ENCODE data around the gene SLC35F3. TPM values are rescaled to one million over a fixed set of nuclear protein-coding genes. Genes with fewer than 3 reads are reported as not detected.

SLC35F3 gene
- total and polyA plus RNA-seq, 9 of the 15 experiments (the other 6 are each of a cell fraction or from before 2014, with no cell fraction given), result 0.04 to 0.07 (median 0.04) TPM; not detected in 6

DNA sequence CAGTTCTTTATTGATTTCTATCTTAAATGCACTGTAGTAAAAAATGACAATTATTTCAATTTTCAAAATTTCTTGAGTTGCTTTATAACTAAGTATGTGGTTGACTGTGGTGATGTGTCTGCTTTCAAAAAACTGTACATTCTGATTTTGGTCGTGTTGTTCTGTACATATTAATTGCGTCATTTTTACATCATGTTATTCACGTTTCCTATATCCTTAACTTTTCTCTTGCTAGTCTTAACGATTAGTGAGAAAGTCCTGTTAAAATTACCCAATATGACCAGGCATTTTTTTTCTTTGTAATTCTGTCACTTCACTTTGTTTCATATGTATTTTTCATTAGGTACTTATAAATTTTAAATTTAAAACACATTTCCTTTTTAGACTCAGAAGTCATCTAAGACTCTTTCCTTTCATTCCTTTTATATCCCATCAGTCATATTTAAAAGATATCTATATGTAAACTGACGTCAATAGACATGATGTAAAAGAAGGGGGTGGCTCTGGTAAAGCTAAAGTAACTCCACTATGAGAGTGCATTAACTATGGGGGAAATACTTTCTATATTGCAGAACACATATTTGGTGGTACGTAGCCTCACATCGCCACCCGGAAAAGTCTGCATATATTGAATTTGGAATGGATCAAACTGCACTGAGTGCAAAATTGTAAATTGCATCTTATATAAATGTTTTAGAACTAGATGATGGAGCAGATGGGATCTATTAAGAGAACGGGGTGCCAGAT lies 467.7 kb downstream of the SLC35F3 start:
- FAIRE-seq, result no peak
- peak overlapping the region; percentile 93 for H3K27ac ChIP-seq (ENCODE audit: extremely low read depth, low read depth, low read length)
- peaks cover 27% of the 10 kb centered on the region for H3K36me3 ChIP-seq (ENCODE audit: control insufficient read depth, insufficient read depth, low read length)
- no TSS peak for BruUV-seq (replicated peaks)
- peak overlapping the region; percentile 81 for H3K4me3 ChIP-seq
- in situ Hi-C loops (cut with MboI) (no loop called here), intact Hi-C loops (cut with micrococcal nuclease) (loop anchor here (2.0 to 10.0 kb wide), 5 partner anchors 49 to 720 kb away; partner anchors contain the start of gene TARBP1)
- H3K27me3 ChIP-seq (ENCODE audit: control insufficient read depth in 2 of 2, insufficient read depth in 2 of 2, low read length in 2 of 2), result no peaks in the 10 kb centered on the region
- DNase-seq (ENCODE audit: extremely low read depth in 1 of 4, low spot score in 3 of 4), result peak in 1 of 4 experiments; percentile 21
- H3K9me3 ChIP-seq (replicated peaks; ENCODE audit: control insufficient read depth, insufficient read depth, low read depth, low read length), result no peaks in the 10 kb centered on the region
- peak overlapping the region in 1 of 2 experiments; percentile 98; a peak in 3 of 4 replicates for H3K9ac ChIP-seq (ENCODE audit: insufficient read depth in 1 of 2, low read depth in 2 of 2, low read length in 2 of 2)
- peaks cover 5 to 38% of the 10 kb centered on the region in 2 experiments for H3K4me1 ChIP-seq (replicated peaks in 1 of 2; ENCODE audit: control insufficient read depth in 2 of 2, insufficient read depth in 2 of 2, low read length in 2 of 2)
- ChIA-PET CTCF (ENCODE audit: low intra/inter-chr PET ratio) (interaction anchor here (0.6 kb wide), 1 partner anchor 753 kb away, joined by 3 read pairs; no protein-coding TSS in a partner anchor), POLR2A (interaction anchor here (0.6 to 3.5 kb wide), 5 partner anchors 11 to 1329 kb away, joined by 3 to 27 read pairs (median 3); no protein-coding TSS in a partner anchor)
- peak; percentile 20 for ATAC-seq
- peak overlapping the region; percentile 84 for H3K4me2 ChIP-seq (ENCODE audit: insufficient read depth, low read length)
- H4K20me1 ChIP-seq (replicated peaks; ENCODE audit: control insufficient read depth, insufficient read depth, low read length), result no peaks in the 10 kb centered on the region
- H2AFZ ChIP-seq (ENCODE audit: low read depth, low read length), result no peak overlapping the region; the same call in 1 of the 2 replicates
- H3K79me2 ChIP-seq (ENCODE audit: control insufficient read depth, insufficient read depth, low read length), result peaks cover 51% of the 10 kb centered on the region
- no peaks in the 10 kb centered on the region for H3K9me1 ChIP-seq (ENCODE audit: control insufficient read depth, insufficient read depth, low read length)
- 11% methylated on average over 9 of the region's 9 CpGs for WGBS (ENCODE audit: insufficient coverage, low coverage, missing lambda C conversion rate)
- TF ChIP-seq FOS (IDR thresholded peaks at IDR 0.05; ENCODE audit: extremely low read depth, insufficient read length) (no peak), SIX5 (IDR thresholded peaks at IDR 0.05; ENCODE audit: borderline replicate concordance in 1 of 2, insufficient read depth in 1 of 2, low read depth in 1 of 2, low read length in 2 of 2) (no peak), NFE2 (IDR thresholded peaks at IDR 0.05; ENCODE audit: low read depth) (0 out of 2 replicates have a peak, but pooled peaks have one; percentile 20), ATF1 (CRISPR knock-in tag; IDR thresholded peaks at IDR 0.05) (no peak), ATF1 (tag; IDR thresholded peaks at IDR 0.05) (peak; percentile 44), MXI1 (IDR thresholded peaks at IDR 0.05; ENCODE audit: low read depth, low read length) (no peak), ATF7 (IDR thresholded peaks at IDR 0.05) (peak; percentile 54; the same call in 1 of the 2 replicates), ZBTB5 (IDR thresholded peaks at IDR 0.05) (no peak), SOX6 (IDR thresholded peaks at IDR 0.05) (no peak), RBM22 (IDR thresholded peaks at IDR 0.05; ENCODE audit: low read depth, low read length, poor library complexity, severe bottlenecking) (no peak), MCM7 (IDR thresholded peaks at IDR 0.05) (no peak), ZNF316 (IDR thresholded peaks at IDR 0.05) (0 out of 2 replicates have a peak, but pooled peaks have one; percentile 1), ILF3 (IDR thresholded peaks at IDR 0.05; ENCODE audit: borderline replicate concordance) (0 out of 2 replicates have a peak, but pooled peaks have one; percentile 55), ARID1B (IDR thresholded peaks at IDR 0.05) (peak; percentile 13; the same call in 1 of the 2 replicates), FOXA3 (CRISPR knock-in tag; conservative IDR thresholded peaks at IDR 0.05 in 1 of 2, IDR thresholded peaks at IDR 0.05 in 1 of 2) (no peak), ZNF57 (CRISPR knock-in tag; IDR thresholded peaks at IDR 0.05) (no peak), BCL6 (CRISPR knock-in tag; IDR thresholded peaks at IDR 0.05) (no peak)
- TF ChIP-seq, protein P1, sequence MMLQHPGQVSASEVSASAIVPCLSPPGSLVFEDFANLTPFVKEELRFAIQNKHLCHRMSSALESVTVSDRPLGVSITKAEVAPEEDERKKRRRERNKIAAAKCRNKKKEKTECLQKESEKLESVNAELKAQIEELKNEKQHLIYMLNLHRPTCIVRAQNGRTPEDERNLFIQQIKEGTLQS (IDR thresholded peaks at IDR 0.05), result peak; percentile 89
- TF ChIP-seq, protein P1 (CRISPR knock-in tag; conservative IDR thresholded peaks at IDR 0.05), result no peak
- TF ChIP-seq, protein P2, sequence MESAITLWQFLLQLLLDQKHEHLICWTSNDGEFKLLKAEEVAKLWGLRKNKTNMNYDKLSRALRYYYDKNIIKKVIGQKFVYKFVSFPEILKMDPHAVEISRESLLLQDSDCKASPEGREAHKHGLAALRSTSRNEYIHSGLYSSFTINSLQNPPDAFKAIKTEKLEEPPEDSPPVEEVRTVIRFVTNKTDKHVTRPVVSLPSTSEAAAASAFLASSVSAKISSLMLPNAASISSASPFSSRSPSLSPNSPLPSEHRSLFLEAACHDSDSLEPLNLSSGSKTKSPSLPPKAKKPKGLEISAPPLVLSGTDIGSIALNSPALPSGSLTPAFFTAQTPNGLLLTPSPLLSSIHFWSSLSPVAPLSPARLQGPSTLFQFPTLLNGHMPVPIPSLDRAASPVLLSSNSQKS (CRISPR knock-in tag; IDR thresholded peaks at IDR 0.05), result 0 out of 2 replicates have a peak, but pooled peaks have one; percentile 60

Measured in K562 (cell line).